Tibial nerve (tissue), 4 donors: ENCODE measurements around the gene CNIH3.
"Not testable (repeated sequence)": the region's sequence is repeated elsewhere in the genome, so short reads cannot be mapped to it uniquely, and the experiment has no call there.

Source experiments
- CTCF ChIP-seq, 5 experiments: fragments of 200-600 bp in 3 of 5; fragments of 450-650 bp in 2 of 5; sonication (generic) in 3 of 5; IDR thresholded peaks; one replicate each; pipeline ENCODE4 v1.5.1; 2016 to 2019; ENCODE audit warnings: antibody characterized with exemption in 5 of 5, mild to moderate bottlenecking in 3 of 5, moderate library complexity in 2 of 5
- EP300 ChIP-seq, 2 donors: sonication (generic); formaldehyde crosslinking; IDR thresholded peaks; one replicate each; pipeline ENCODE4 v1.6.1; 2017; ENCODE audit warnings: antibody characterized with exemption in 2 of 2, mild to moderate bottlenecking in 1 of 2
- POLR2A ChIP-seq, 2 donors: fragments of 450-650 bp; IDR thresholded peaks; one replicate each; pipeline ENCODE4 v1.6.1; 2017; ENCODE audit warnings: antibody characterized with exemption in 2 of 2, mild to moderate bottlenecking in 2 of 2, moderate library complexity in 2 of 2

- not testable (repeated sequence) for TF ChIP-seq CTCF, POLR2A, EP300 (IDR thresholded peaks at IDR 0.05)
Observed at GRCh38 chr1:224711231-224711756, 95.2 kb downstream of the CNIH3 start.
